SW480 (cell line): ENCODE data around the gene HOMEZ.

Experiments
- DNase-seq: peaks from one replicate; pipeline ENCODE4 v3.0.0-alpha.2; 2016; ENCODE audit warnings: low spot score

HOMEZ gene

DNA sequence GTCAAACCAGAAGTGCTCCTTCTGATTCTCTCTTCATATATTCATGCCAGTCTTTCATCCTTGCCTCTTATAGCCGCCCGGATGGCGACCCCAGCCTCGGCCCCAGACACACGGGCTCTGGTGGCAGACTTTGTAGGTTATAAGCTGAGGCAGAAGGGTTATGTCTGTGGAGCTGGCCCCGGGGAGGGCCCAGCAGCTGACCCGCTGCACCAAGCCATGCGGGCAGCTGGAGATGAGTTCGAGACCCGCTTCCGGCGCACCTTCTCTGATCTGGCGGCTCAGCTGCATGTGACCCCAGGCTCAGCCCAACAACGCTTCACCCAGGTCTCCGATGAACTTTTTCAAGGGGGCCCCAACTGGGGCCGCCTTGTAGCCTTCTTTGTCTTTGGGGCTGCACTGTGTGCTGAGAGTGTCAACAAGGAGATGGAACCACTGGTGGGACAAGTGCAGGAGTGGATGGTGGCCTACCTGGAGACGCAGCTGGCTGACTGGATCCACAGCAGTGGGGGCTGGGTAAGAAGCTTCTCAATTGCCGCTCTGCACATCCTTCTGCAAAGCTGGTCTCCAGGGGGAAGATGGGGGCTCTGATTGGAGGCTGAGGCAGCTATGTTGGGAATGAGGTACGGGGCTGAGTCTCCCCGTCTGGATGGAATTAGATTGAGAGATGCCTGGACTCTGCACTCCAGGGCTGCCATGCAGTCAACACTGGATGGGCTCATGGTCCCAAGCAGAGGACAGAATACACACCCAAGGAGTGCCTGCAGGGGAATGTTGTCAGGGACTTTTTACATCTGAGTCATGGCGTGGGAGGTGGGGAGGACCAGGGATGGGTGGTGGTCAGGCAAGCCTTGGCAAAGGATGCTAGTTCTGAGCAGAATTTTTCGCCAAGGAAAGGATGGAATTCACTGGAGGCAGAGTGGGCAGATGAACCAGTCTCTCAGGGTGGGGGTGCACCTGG, 22.0 kb upstream of the HOMEZ start:
- DNase-seq = no peak

- no peak for DNase-seq
These were observed 21.2 kb upstream of the HOMEZ start for GRCh38 chr14:23307146-23307530.

GRCh38 chr14:23306412-23307145, 20.6 kb upstream of the HOMEZ start, which contains the start of gene BCL2L2:
BCL2L2 (plus strand) TSS chr14:23306833; CDS start chr14:23307768, 935 bp downstream.
- peak; percentile 84 for DNase-seq

DNA sequence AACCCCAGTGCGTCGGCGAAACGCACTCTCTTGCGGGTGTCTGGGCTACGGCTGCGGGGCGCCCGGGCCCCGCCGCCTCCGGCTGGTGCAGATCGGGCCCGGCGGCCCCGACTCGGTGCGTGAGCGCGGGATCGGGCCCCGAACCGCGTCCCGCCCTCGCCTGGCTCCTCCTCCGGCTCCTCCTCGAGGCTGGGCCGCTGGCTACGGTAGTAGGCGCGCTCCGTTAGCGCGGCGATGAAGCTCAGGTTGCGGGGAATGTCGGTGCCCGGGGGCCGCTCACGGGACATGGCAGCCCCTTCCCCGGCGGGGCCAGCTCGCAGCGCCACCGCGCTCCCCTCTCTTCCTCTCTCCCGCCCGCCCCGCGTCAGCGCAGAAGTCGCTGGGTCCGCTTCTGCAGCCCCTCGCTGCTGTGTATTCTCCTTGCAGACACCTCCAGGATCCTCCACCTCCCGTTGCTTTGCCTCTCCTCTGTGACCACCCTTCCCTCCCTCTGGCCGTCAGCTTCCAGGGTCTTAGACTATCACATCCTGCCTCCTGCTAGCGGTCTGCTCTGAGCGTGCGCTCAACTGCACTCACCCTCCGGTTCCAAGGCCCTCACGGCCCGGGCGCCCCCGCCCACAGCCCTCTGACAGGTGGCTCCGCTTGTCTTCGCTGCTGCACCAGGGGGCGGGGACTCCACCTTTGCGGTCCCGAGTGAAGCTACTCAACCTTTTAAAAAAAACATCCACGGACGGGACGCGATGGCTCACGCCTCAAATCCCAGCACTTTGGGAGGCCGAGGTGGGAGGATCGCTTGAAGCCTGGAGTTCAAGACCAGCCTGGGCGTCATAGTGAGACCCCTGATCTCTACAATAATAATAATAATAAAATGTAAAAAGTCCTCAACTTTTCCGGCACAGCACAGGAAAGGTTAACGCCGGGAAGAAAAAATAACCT, 16.6 kb upstream of the HOMEZ start, which contains the start of gene PPP1R3E:
PPP1R3E (minus strand) TSS at position 570 of the 936 bp plus-strand sequence; CDS start at position 287, 283 bp downstream.
- peak; percentile 83 for DNase-seq

- DNase-seq = no peak
These were observed 16.0 kb upstream of the HOMEZ start for GRCh38 chr14:23301969-23302289.

GRCh38 chr14:23301288-23301968, 15.5 kb upstream of the HOMEZ start:
- DNase-seq = peak; percentile 96

GRCh38 chr14:23300687-23301223, 14.8 kb upstream of the HOMEZ start:
- peak; percentile 36 for DNase-seq

GRCh38 chr14:23299986-23300686, 14.2 kb upstream of the HOMEZ start:
- DNase-seq = no peak

DNA sequence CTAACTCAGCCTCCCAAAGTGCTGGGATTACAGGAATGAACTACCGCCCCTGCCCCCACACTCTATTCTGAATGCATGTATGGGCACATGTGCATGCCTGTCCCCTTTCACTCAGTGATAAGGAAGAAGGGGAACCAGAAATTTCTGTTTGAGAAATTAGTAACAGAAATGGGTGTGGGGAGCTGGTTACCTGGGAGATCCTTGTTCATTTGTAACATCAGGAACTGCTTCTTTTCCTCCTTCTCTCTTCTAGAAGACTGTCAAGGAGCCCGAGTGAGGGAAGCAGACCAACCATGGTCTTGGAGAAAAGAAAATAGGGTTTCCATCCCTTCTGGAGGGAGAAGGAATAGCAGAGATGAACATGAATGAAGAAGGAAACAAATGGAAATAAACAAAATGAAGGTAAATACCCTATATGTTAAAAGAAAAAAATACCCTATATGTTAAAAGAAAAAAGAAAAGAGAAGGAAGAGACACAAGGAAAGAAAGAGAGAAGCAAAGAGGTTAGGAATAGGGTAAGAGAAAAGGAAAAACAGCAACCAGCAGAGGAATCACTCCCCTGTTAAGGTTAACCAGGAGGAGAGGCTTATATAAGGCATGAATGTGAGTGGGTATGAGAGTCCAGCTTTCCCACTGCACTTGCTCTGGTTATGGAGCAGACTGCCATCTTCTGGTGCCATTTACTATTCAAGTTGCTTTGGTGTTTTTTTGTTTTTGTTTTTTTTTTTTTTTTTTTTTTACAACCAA, 13.5 kb upstream of the HOMEZ start:
- DNase-seq = peak; percentile 72

GRCh38 chr14:23297611-23298277, 11.8 kb upstream of the HOMEZ start:
- no peak for DNase-seq

- no peak for DNase-seq
These were observed 11.2 kb upstream of the HOMEZ start for GRCh38 chr14:23297096-23297495.

DNA sequence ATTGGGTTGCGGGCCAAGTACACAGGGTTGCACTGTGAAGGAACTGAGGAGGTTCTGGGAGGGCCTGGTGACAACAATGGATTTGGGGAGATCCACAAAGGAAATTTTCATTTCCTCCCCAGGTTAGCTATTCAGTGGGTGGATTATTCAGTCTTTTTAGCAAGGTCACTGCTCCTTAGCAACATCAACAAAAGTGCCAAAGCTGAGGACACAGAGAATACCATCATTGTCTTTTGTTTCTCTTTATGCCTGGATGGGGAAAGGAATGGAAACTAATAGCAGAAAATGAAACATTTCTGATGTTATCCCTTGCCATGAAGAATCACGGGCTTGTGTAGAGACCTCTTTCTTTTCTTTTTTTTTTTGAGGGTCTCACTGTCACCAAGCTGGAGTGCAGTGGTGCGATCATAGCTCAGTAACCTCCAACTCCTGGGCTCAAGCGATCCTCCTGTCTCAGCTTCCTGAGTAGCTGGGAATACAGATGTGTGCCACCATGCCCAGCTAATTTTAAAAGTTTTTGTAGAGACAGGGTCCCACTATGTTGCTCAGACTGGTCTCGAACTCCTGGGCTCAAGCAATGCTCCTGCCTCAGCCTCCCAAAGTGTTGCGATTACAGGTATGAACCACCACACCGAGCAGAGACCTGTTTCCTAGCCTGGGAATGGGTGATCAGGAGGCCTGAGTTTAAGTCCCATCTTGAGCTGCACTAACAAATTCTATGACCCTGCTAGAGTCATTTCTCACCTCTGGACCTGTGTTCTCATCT, 10.3 kb upstream of the HOMEZ start:
- DNase-seq = no peak

DNA sequence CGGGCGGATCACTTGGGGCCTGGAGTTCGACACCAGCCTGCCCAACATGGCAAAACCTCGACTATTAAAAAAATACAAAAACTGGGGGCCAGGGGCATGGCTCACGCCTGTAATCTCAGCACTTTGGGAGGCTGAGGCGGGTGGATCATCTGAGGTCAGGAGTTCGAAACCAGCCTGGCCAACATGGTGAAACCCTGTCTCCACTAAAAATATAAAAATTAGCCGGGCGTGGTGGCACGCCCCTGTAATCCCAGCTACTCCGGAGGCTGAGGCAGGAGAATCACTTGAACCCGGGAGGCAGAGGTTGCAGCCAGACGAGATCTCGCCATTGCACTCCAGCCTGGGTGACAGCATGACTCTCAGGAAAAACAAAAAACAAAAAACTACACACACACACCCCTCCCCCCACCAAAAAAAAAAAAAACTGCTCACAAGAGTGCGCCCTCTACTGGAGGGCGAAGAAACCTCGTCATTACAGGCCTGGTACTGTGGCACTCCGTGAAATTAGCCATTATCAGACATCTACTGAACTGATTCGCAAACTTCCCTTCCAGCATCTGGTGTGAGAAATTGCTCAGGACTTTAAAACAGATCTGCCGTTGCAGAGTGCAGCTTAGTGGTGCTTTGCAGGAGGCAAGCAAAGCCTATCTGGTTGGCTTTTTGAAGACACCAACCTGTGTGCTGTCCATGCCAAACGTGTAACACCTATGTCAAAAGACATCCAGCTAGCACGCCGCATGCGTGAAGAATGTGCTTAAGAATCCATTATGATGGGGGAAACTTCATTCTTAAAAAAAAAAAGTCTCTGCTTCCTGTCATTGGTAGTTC, 9.0 kb upstream of the HOMEZ start:
- peak; percentile 39 for DNase-seq

DNA sequence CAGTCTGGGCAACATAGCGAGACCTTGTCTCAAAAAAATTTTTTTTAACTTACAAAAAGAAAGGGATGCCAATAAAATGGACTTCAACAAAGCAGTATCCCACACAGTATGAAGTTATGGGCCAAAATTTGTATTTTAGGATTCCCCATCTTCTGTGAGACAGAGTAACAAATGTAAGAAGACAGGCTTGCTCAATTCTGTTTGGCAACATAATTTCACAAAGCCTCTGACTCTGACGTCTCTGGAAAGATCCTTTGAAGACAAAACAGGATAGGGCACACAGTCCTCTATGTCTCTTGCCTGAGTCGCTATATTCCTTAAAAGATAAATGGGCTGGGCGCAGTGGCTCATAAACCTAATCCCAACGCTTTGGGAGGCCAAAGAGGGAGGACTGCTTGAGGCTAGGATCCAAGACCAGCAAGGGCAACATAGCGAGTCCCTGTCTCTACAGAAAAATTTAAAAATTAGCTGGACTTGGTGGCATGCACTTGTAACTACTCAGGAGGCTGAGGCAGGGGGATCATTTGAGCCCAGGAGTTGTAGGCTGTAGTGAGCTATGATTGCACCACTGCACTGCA, 1.1 kb upstream of the HOMEZ start:
- no peak for DNase-seq

- peak; percentile 12 for DNase-seq
These were observed 357 bp downstream of the HOMEZ start for GRCh38 chr14:23285530-23286019.

- peak; percentile 25 for DNase-seq
These were observed 1.0 kb downstream of the HOMEZ start for GRCh38 chr14:23284654-23285529.
